ENCODE results near the gene SLC9A9. TPM values are rescaled to one million over a fixed set of nuclear protein-coding genes. Genes with fewer than 3 reads are reported as not detected.

The SLC9A9 gene
- total RNA-seq, 1 experiment from 2014 or later, result 1.5 TPM

- no TSS peak for BruUV-seq (replicated peaks)
- H3K27ac Mint-ChIP-seq (ENCODE audit: unreplicated experiment), result no peak overlapping the region
- intact Hi-C loops (cut with micrococcal nuclease; ENCODE audit: unreplicated experiment), result no loop called here
- no peak for TF ChIP-seq CTCF (IDR thresholded peaks at IDR 0.05; ENCODE audit: unreplicated experiment)
- H3K36me3 Mint-ChIP-seq (ENCODE audit: insufficient read depth, unreplicated experiment), result no peaks in the 10 kb centered on the region
- CTCF ChIA-PET, result no interaction called here
- peaks cover 7% of the 10 kb centered on the region for H3K4me1 Mint-ChIP-seq (ENCODE audit: low read depth, unreplicated experiment)
- no peak for DNase-seq
- no peaks in the 10 kb centered on the region for H3K9me3 Mint-ChIP-seq (ENCODE audit: low read depth, unreplicated experiment)
- H3K4me3 Mint-ChIP-seq (ENCODE audit: low read depth, unreplicated experiment), result no peak overlapping the region
- no peaks in the 10 kb centered on the region for H3K27me3 Mint-ChIP-seq (ENCODE audit: unreplicated experiment)
These were observed 344.9 kb downstream of the SLC9A9 start for GRCh38 chr3:143503325-143503885.

GRCh38 chr3:143502081-143502480 lies 346.2 kb downstream of the SLC9A9 start:
- H3K4me3 Mint-ChIP-seq (ENCODE audit: low read depth, unreplicated experiment), result no peak overlapping the region
- intact Hi-C loops (cut with micrococcal nuclease; ENCODE audit: unreplicated experiment), result no loop called here

GRCh38 chr3:143497382-143497781 lies 350.9 kb downstream of the SLC9A9 start:
- TF ChIP-seq CTCF (IDR thresholded peaks at IDR 0.05; ENCODE audit: unreplicated experiment), result no peak
- intact Hi-C loops (cut with micrococcal nuclease; ENCODE audit: unreplicated experiment), result no loop called here
- CTCF ChIA-PET, result no interaction called here
- no peak for DNase-seq
- Mint-ChIP-seq H3K9me3 (ENCODE audit: low read depth, unreplicated experiment) (no peaks in the 10 kb centered on the region), H3K27ac (ENCODE audit: unreplicated experiment) (no peak overlapping the region), H3K27me3 (ENCODE audit: unreplicated experiment) (no peaks in the 10 kb centered on the region), H3K4me3 (ENCODE audit: low read depth, unreplicated experiment) (no peak overlapping the region), H3K36me3 (ENCODE audit: insufficient read depth, unreplicated experiment) (no peaks in the 10 kb centered on the region), H3K4me1 (ENCODE audit: low read depth, unreplicated experiment) (no peaks in the 10 kb centered on the region)
- no TSS peak for BruUV-seq (replicated peaks)

More at GRCh38 chr3:143502081-143502480, 346.2 kb downstream of the SLC9A9 start:
- Mint-ChIP-seq H3K36me3 (ENCODE audit: insufficient read depth, unreplicated experiment) (no peaks in the 10 kb centered on the region), H3K9me3 (ENCODE audit: low read depth, unreplicated experiment) (no peaks in the 10 kb centered on the region), H3K27me3 (ENCODE audit: unreplicated experiment) (no peaks in the 10 kb centered on the region), H3K27ac (ENCODE audit: unreplicated experiment) (no peak overlapping the region), H3K4me1 (ENCODE audit: low read depth, unreplicated experiment) (no peaks in the 10 kb centered on the region)
- no peak for DNase-seq
- no peak for TF ChIP-seq CTCF (IDR thresholded peaks at IDR 0.05; ENCODE audit: unreplicated experiment)
- CTCF ChIA-PET, result no interaction called here
- BruUV-seq (replicated peaks), result no TSS peak

GRCh38 chr3:143496191-143496590 lies 352.1 kb downstream of the SLC9A9 start:
- H3K4me3 Mint-ChIP-seq (ENCODE audit: low read depth, unreplicated experiment), result no peak overlapping the region
- H3K36me3 Mint-ChIP-seq (ENCODE audit: insufficient read depth, unreplicated experiment), result no peaks in the 10 kb centered on the region
- no peak overlapping the region for H3K27ac Mint-ChIP-seq (ENCODE audit: unreplicated experiment)
- no peaks in the 10 kb centered on the region for H3K9me3 Mint-ChIP-seq (ENCODE audit: low read depth, unreplicated experiment)
- H3K4me1 Mint-ChIP-seq (ENCODE audit: low read depth, unreplicated experiment), result no peaks in the 10 kb centered on the region
- no peak for TF ChIP-seq CTCF (IDR thresholded peaks at IDR 0.05; ENCODE audit: unreplicated experiment)
- CTCF ChIA-PET, result no interaction called here
- no peak for DNase-seq
- BruUV-seq (replicated peaks), result no TSS peak
- intact Hi-C loops (cut with micrococcal nuclease; ENCODE audit: unreplicated experiment), result no loop called here
- H3K27me3 Mint-ChIP-seq (ENCODE audit: unreplicated experiment), result no peaks in the 10 kb centered on the region

All from Calu3 (cell line).